Activated CD4-positive, alpha-beta T cell treated with anti-CD3 and anti-CD28 coated beads for 36 hours (primary cell): ENCODE results near the gene TFEB. TPM values are rescaled to one million over a fixed set of nuclear protein-coding genes. Genes with fewer than 3 reads are reported as not detected.

Experiments used
- ATAC-seq: fragments of 200-7000 bp; cut with Tn5 transposase; one replicate; pipeline ENCODE4 v1.10.0; 2021; ENCODE audit warnings: mild to moderate bottlenecking, moderate library complexity
- CTCF ChIA-PET: fragments of 350-600 bp; sonication (Branson Sonifier 250); formaldehyde crosslinking; loops from one replicate; lab custom pipeline; 2021; ENCODE audit warnings: antibody characterized with exemption; lab: Charles Lee
- POLR2A ChIA-PET: fragments of 350-600 bp; sonication (Branson Sonifier 250); formaldehyde crosslinking; loops from one replicate; lab custom pipeline; 2021; ENCODE audit warnings: antibody characterized with exemption, inconsistent platforms; lab: Charles Lee
- DNase-seq: peaks from one replicate; pipeline ENCODE4 v3.0.0-alpha.2; 2020
- H3K27ac Mint-ChIP-seq: one replicate; pipeline ENCODE4 v1.8.0; 2021; ENCODE audit warnings: mixed read lengths
- H3K27me3 Mint-ChIP-seq: one replicate; pipeline ENCODE4 v1.8.0; 2021; ENCODE audit warnings: mixed read lengths
- H3K36me3 Mint-ChIP-seq: one replicate; pipeline ENCODE4 v1.8.0; 2021; ENCODE audit warnings: low read depth, mixed read lengths
- H3K4me1 Mint-ChIP-seq: one replicate; pipeline ENCODE4 v1.8.0; 2021; ENCODE audit warnings: mixed read lengths
- H3K4me3 Mint-ChIP-seq: one replicate; pipeline ENCODE4 v1.8.0; 2021; ENCODE audit warnings: mild to moderate bottlenecking, moderate library complexity, mixed read lengths
- H3K9me3 Mint-ChIP-seq: one replicate; pipeline ENCODE4 v1.8.0; 2021; ENCODE audit warnings: low read depth, mixed read lengths
- intact Hi-C, 2 experiments: fragments of 100-400 bp; cut with DNase I in 1 of 2; cut with micrococcal nuclease in 1 of 2; formaldehyde crosslinking; loops; one replicate each; pipeline versions ENCODE4 v1.14.2 to v1.15.1; 2022 to 2024; cut with DNase I, micrococcal nuclease
- total RNA-seq, 2 experiments: library from RNA; stranded (reverse); gene quantifications; one replicate each; pipeline ENCODE4 v1.2.3, GENCODE V29; 2021

Gene TFEB
- total RNA-seq, 2 experiments from 2014 or later: 8.5 to 9.2 TPM

GRCh38 chr6:41664271-41664670, 71.1 kb downstream of the TFEB start:
- intact Hi-C loops: no loop called here
- no peak for ATAC-seq
- Mint-ChIP-seq H3K4me3 (no peak overlapping the region), H3K9me3 (peaks cover 2% of the 10 kb centered on the region), H3K27ac (no peak overlapping the region), H3K4me1 (no peaks in the 10 kb centered on the region), H3K27me3 (peaks cover 17% of the 10 kb centered on the region), H3K36me3 (no peaks in the 10 kb centered on the region)
- ChIA-PET CTCF (interaction anchor here (1.1 kb wide), 1 partner anchor 238 kb away, joined by 4 read pairs; no protein-coding TSS in a partner anchor), POLR2A (no interaction called here)
- no peak for DNase-seq

- Mint-ChIP-seq H3K9me3 (no peaks in the 10 kb centered on the region), H3K4me3 (no peak overlapping the region), H3K27me3 (peaks cover 17% of the 10 kb centered on the region), H3K4me1 (no peaks in the 10 kb centered on the region), H3K36me3 (no peaks in the 10 kb centered on the region), H3K27ac (no peak overlapping the region)
- CTCF ChIA-PET: no interaction called here
- intact Hi-C loops: no loop called here
- no peak for DNase-seq
- no peak for ATAC-seq
- POLR2A ChIA-PET: interaction anchor here (0.7 kb wide), 1 partner anchor 98 kb away, joined by 3 read pairs; no protein-coding TSS in a partner anchor
Observed at GRCh38 chr6:41663568-41663967, 71.8 kb downstream of the TFEB start.

GRCh38 chr6:41659935-41660334, 75.5 kb downstream of the TFEB start:
- Mint-ChIP-seq H3K27me3 (peaks cover 32% of the 10 kb centered on the region), H3K36me3 (no peaks in the 10 kb centered on the region), H3K27ac (no peak overlapping the region), H3K4me1 (no peaks in the 10 kb centered on the region), H3K4me3 (no peak overlapping the region), H3K9me3 (no peaks in the 10 kb centered on the region)
- ChIA-PET POLR2A (no interaction called here), CTCF (interaction anchor here (0.8 to 1.3 kb wide), 3 partner anchors 57 to 239 kb away, joined by 3 read pairs; no protein-coding TSS in a partner anchor)
- DNase-seq (no peak), ATAC-seq (no peak)
- intact Hi-C loops: no loop called here

- intact Hi-C loops: no loop called here
- Mint-ChIP-seq H3K9me3 (no peaks in the 10 kb centered on the region), H3K36me3 (no peaks in the 10 kb centered on the region), H3K27ac (no peak overlapping the region), H3K4me1 (no peaks in the 10 kb centered on the region), H3K27me3 (peaks cover 32% of the 10 kb centered on the region), H3K4me3 (no peak overlapping the region)
- CTCF ChIA-PET: interaction anchor here (0.7 to 1.3 kb wide), 5 partner anchors 23 to 291 kb away, joined by 3 read pairs; no protein-coding TSS in a partner anchor
- DNase-seq: no peak
- POLR2A ChIA-PET: no interaction called here
- ATAC-seq: no peak
Observed at GRCh38 chr6:41658636-41659035, 76.8 kb downstream of the TFEB start.

- Mint-ChIP-seq H3K4me1 (no peaks in the 10 kb centered on the region), H3K27me3 (peaks cover 28% of the 10 kb centered on the region), H3K36me3 (no peaks in the 10 kb centered on the region), H3K27ac (no peak overlapping the region), H3K9me3 (no peaks in the 10 kb centered on the region), H3K4me3 (no peak overlapping the region)
- intact Hi-C loops: no loop called here
- no peak for DNase-seq
- ChIA-PET POLR2A (no interaction called here), CTCF (interaction anchor here (0.6 to 1.0 kb wide), 3 partner anchors 25 to 32 kb away, joined by 3 to 4 read pairs (median 3); no protein-coding TSS in a partner anchor)
- no peak for ATAC-seq
Observed at GRCh38 chr6:41657131-41658094, 78.0 kb downstream of the TFEB start.

GRCh38 chr6:41656002-41656691, 79.3 kb downstream of the TFEB start:
- DNase-seq (no peak), ATAC-seq (no peak)
- no peaks in the 10 kb centered on the region for H3K4me1 Mint-ChIP-seq

GRCh38 chr6:41655646-41656001, 79.8 kb downstream of the TFEB start:
- Mint-ChIP-seq H3K27ac (no peak overlapping the region), H3K27me3 (peaks cover 17% of the 10 kb centered on the region)

More at GRCh38 chr6:41656002-41656691, 79.3 kb downstream of the TFEB start:
- H3K4me3 Mint-ChIP-seq: no peak overlapping the region
- ChIA-PET POLR2A (no interaction called here), CTCF (interaction anchor here (1.8 kb wide), 1 partner anchor 54 kb away, joined by 4 read pairs; no protein-coding TSS in a partner anchor)
- H3K36me3 Mint-ChIP-seq: no peaks in the 10 kb centered on the region
- H3K27me3 Mint-ChIP-seq: peaks cover 17% of the 10 kb centered on the region
- H3K9me3 Mint-ChIP-seq: no peaks in the 10 kb centered on the region
- intact Hi-C loops: no loop called here
- no peak overlapping the region for H3K27ac Mint-ChIP-seq

GRCh38 chr6:41655176-41655575, 80.2 kb downstream of the TFEB start:
- no peaks in the 10 kb centered on the region for H3K9me3 Mint-ChIP-seq
- no peak for DNase-seq
- H3K4me3 Mint-ChIP-seq: no peak overlapping the region
- H3K4me1 Mint-ChIP-seq: no peaks in the 10 kb centered on the region
- CTCF ChIA-PET: interaction anchor here (1.8 kb wide), 1 partner anchor 53 kb away, joined by 4 read pairs; no protein-coding TSS in a partner anchor
- H3K27me3 Mint-ChIP-seq: peaks cover 17% of the 10 kb centered on the region
- H3K27ac Mint-ChIP-seq: no peak overlapping the region
- intact Hi-C loops: no loop called here
- POLR2A ChIA-PET: no interaction called here
- no peaks in the 10 kb centered on the region for H3K36me3 Mint-ChIP-seq
- no peak for ATAC-seq

More at GRCh38 chr6:41655646-41656001, 79.8 kb downstream of the TFEB start:
- ATAC-seq: no peak
- no peak for DNase-seq
- ChIA-PET CTCF (interaction anchor here (1.8 kb wide), 1 partner anchor 53 kb away, joined by 4 read pairs; no protein-coding TSS in a partner anchor), POLR2A (no interaction called here)
- H3K9me3 Mint-ChIP-seq: no peaks in the 10 kb centered on the region
- H3K4me3 Mint-ChIP-seq: no peak overlapping the region
- intact Hi-C loops: no loop called here
- no peaks in the 10 kb centered on the region for H3K36me3 Mint-ChIP-seq
- H3K4me1 Mint-ChIP-seq: no peaks in the 10 kb centered on the region

GRCh38 chr6:41654698-41655151, 80.7 kb downstream of the TFEB start:
- Mint-ChIP-seq H3K36me3 (no peaks in the 10 kb centered on the region), H3K27me3 (peaks cover 17% of the 10 kb centered on the region), H3K4me1 (no peaks in the 10 kb centered on the region), H3K4me3 (no peak overlapping the region), H3K27ac (no peak overlapping the region), H3K9me3 (no peaks in the 10 kb centered on the region)
- ChIA-PET POLR2A (no interaction called here), CTCF (no interaction called here)
- intact Hi-C loops: no loop called here
- DNase-seq (no peak), ATAC-seq (no peak)

- Mint-ChIP-seq H3K4me1 (no peaks in the 10 kb centered on the region), H3K4me3 (no peak overlapping the region), H3K9me3 (no peaks in the 10 kb centered on the region), H3K27me3 (peaks cover 17% of the 10 kb centered on the region), H3K36me3 (no peaks in the 10 kb centered on the region), H3K27ac (no peak overlapping the region)
- intact Hi-C loops: no loop called here
- no peak for ATAC-seq
- no peak for DNase-seq
- ChIA-PET POLR2A (no interaction called here), CTCF (no interaction called here)
Observed at GRCh38 chr6:41654151-41654697, 81.2 kb downstream of the TFEB start.

- POLR2A ChIA-PET: no interaction called here
- CTCF ChIA-PET: no interaction called here
- Mint-ChIP-seq H3K4me1 (no peaks in the 10 kb centered on the region), H3K27ac (no peak overlapping the region), H3K9me3 (no peaks in the 10 kb centered on the region), H3K4me3 (no peak overlapping the region), H3K36me3 (no peaks in the 10 kb centered on the region), H3K27me3 (peaks cover 17% of the 10 kb centered on the region)
- intact Hi-C loops: no loop called here
- ATAC-seq (no peak), DNase-seq (no peak)
Observed at GRCh38 chr6:41653691-41654090, 81.7 kb downstream of the TFEB start.
